Measurements from ENCODE around the gene UGT1A1.

The UGT1A1 gene

DNA sequence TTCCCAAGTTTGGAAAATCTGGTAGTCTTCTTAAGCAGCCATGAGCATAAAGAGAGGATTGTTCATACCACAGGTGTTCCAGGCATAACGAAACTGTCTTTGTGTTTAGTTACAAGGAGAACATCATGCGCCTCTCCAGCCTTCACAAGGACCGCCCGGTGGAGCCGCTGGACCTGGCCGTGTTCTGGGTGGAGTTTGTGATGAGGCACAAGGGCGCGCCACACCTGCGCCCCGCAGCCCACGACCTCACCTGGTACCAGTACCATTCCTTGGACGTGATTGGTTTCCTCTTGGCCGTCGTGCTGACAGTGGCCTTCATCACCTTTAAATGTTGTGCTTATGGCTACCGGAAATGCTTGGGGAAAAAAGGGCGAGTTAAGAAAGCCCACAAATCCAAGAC, 12.1 kb downstream of the UGT1A1 start:
- TF ChIP-seq, protein P1, sequence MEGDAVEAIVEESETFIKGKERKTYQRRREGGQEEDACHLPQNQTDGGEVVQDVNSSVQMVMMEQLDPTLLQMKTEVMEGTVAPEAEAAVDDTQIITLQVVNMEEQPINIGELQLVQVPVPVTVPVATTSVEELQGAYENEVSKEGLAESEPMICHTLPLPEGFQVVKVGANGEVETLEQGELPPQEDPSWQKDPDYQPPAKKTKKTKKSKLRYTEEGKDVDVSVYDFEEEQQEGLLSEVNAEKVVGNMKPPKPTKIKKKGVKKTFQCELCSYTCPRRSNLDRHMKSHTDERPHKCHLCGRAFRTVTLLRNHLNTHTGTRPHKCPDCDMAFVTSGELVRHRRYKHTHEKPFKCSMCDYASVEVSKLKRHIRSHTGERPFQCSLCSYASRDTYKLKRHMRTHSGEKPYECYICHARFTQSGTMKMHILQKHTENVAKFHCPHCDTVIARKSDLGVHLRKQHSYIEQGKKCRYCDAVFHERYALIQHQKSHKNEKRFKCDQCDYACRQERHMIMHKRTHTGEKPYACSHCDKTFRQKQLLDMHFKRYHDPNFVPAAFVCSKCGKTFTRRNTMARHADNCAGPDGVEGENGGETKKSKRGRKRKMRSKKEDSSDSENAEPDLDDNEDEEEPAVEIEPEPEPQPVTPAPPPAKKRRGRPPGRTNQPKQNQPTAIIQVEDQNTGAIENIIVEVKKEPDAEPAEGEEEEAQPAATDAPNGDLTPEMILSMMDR (IDR thresholded peaks at IDR 0.05; ENCODE audit: borderline replicate concordance, control extremely low read depth, extremely low read depth, insufficient read depth, missing control alignments), result no peak
- DNase-seq (ENCODE audit: low spot score), result no peak
- in situ Hi-C loops (cut with MboI; ENCODE audit: low sequenced_read_pairs, unreplicated experiment), result no loop called here

DNA sequence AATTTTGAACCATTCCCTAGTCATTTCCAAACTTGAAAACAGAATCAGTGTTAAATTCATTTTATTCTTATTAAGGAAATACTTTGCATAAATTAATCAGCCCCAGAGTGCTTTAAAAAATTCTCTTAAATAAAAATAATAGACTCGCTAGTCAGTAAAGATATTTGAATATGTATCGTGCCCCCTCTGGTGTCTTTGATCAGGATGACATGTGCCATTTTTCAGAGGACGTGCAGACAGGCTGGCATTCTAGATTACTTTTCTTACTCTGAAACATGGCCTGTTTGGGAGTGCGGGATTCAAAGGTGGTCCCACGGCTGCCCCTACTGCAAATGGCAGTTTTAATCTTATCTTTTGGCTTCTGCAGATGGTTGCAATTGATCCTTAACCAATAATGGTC, 12.5 kb downstream of the UGT1A1 start:
- TF ChIP-seq, protein P1 (IDR thresholded peaks at IDR 0.05; ENCODE audit: borderline replicate concordance, control extremely low read depth, extremely low read depth, insufficient read depth, missing control alignments), result no peak
- DNase-seq (ENCODE audit: low spot score), result no peak
- in situ Hi-C loops (cut with MboI; ENCODE audit: low sequenced_read_pairs, unreplicated experiment), result no loop called here

DNA sequence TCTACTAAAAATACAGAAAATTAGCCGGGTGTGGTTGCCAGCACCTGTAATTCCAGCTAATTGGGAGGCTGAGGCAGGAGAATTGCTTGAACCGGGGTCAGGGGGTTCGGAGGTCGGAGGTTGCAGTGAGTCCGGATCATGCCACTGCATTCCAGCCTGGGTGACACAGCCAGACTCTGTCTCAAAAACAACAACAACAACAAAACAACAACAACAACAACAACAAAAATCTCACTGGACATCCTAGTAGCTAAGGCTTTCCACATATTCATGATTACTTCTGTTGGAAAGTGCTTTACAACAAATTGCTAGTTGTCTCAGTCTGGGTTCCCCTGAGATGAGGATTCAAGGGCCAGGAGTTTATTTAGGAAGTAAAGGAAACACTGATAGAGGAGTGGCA, 13.8 kb downstream of the UGT1A1 start:
- no peak for DNase-seq (ENCODE audit: low spot score)
- TF ChIP-seq, protein P1 (IDR thresholded peaks at IDR 0.05; ENCODE audit: borderline replicate concordance, control extremely low read depth, extremely low read depth, insufficient read depth, missing control alignments), result no peak
- in situ Hi-C loops (cut with MboI; ENCODE audit: low sequenced_read_pairs, unreplicated experiment), result no loop called here

DNA sequence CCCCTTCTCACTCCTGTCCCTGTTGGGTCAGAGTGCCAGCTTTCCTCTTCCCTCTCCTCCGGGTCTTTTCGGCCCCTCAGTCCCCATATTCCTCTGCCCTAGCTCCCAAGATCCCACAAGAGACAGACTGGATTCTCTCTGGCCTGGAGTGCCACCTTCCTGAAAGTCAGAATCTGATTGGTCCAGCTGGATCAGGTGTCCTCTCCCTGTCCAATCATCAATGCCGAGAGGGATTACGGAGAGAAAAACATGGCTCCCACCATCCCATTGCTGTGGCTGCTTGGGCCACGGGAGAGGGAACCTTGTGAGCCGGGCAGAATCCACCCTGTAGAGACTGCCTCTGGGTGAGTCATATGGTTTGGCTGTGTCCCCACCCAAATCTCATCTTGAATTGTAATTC, 15.3 kb downstream of the UGT1A1 start:
- DNase-seq (ENCODE audit: low spot score), result no peak
- TF ChIP-seq, protein P1 (IDR thresholded peaks at IDR 0.05; ENCODE audit: borderline replicate concordance, control extremely low read depth, extremely low read depth, insufficient read depth, missing control alignments), result no peak
- in situ Hi-C loops (cut with MboI; ENCODE audit: low sequenced_read_pairs, unreplicated experiment), result no loop called here

DNA sequence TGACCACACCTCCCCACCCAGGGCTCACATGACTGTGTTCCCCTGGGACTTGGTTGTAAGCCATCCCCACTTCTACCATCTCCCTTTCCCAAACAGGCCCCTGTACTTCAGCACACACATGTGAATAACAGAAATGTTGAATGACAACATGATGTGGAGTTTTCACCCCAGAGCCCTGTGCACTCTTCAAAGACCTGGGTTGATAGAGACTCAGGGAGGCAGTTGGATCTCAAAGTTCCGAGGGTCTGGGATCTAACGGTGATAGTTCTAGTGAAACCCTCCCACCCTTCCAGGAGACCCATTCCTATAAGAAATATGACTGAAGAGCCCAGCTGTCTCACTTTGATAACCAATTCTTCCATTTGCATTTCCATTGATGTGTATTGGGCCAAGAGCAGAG, 18.0 kb downstream of the UGT1A1 start, which contains the start of gene MROH2A:
Gene MROH2A (plus strand): TSS at position 301 of the 400 bp plus-strand sequence. CDS start 1,029 bp downstream, outside the sequence.
- TF ChIP-seq, protein P1 (IDR thresholded peaks at IDR 0.05; ENCODE audit: borderline replicate concordance, control extremely low read depth, extremely low read depth, insufficient read depth, missing control alignments), result no peak
- DNase-seq (ENCODE audit: low spot score), result no peak
- in situ Hi-C loops (cut with MboI; ENCODE audit: low sequenced_read_pairs, unreplicated experiment), result no loop called here

DNA sequence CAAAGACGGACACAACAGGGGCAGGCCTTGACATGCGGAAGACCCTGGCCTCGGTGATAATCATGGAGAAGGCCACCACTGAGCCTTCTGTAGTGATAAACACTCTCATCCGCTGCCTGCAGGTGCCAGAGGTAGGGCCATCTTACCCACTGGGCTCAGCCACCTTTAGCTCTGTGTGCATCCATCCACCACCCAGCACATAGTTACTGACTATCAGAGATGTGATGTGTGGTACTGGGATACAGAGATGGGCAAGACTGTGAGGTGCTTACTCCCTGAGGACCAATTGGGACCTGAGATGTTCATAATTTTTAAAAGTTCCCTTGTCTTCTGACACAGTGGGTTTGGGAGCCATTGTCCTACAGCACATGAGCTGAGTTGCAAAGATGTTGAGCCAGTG, 19.7 kb downstream of the UGT1A1 start:
- DNase-seq (ENCODE audit: low spot score), result no peak
- TF ChIP-seq, protein P1 (IDR thresholded peaks at IDR 0.05; ENCODE audit: borderline replicate concordance, control extremely low read depth, extremely low read depth, insufficient read depth, missing control alignments), result no peak
- in situ Hi-C loops (cut with MboI; ENCODE audit: low sequenced_read_pairs, unreplicated experiment), result no loop called here

DNA sequence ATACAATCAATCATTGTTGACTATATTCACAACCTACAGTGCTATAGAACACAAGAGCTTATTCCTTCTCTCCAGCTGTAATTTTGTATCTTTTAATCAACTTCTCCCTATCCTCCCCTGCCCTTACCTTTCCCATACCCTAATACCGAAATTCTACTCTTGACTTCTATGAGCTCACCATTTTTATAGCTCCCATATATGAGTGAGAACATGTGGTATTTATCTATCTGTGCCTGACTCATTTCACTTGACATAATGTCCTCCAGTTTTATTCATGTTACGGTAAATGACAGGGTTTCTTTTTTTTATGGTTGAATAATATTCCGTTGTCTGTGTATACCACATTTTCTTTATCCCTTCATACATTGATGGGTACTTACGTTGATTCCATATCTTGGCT, 20.7 kb downstream of the UGT1A1 start:
- TF ChIP-seq, protein P1 (IDR thresholded peaks at IDR 0.05; ENCODE audit: borderline replicate concordance, control extremely low read depth, extremely low read depth, insufficient read depth, missing control alignments), result no peak
- no peak for DNase-seq (ENCODE audit: low spot score)
- in situ Hi-C loops (cut with MboI; ENCODE audit: low sequenced_read_pairs, unreplicated experiment), result no loop called here
